PC-3 (cell line): ENCODE data around the gene KRT17. TPM values are rescaled to one million over a fixed set of nuclear protein-coding genes. Genes with fewer than 3 reads are reported as not detected.

ENCODE experiments used
- ATAC-seq: fragments of 200-7000 bp; cut with Tn5 transposase; 2 replicates; pipeline ENCODE4 v1.9.1; 2020; ENCODE audit warnings: mild to moderate bottlenecking, moderate library complexity
- BruUV-seq: library from RNA; stranded (reverse); fragments of 400-500 nt; replicated peaks from 2 replicates; lab custom pipeline; 2021; lab: Mats Ljungman, UMichigan
- CTCF ChIA-PET: fragments of 300-600 bp; sonication (Branson Sonifier 250); formaldehyde crosslinking; loops from one replicate; lab custom pipeline; 2022; ENCODE audit warnings: antibody characterized with exemption; lab: Charles Lee
- POLR2A ChIA-PET: fragments of 300-600 bp; sonication (Branson Sonifier 250); formaldehyde crosslinking; loops from one replicate; lab custom pipeline; 2022; ENCODE audit warnings: antibody characterized with exemption; ENCODE audit not compliant: unreplicated experiment; lab: Charles Lee
- DNase-seq: peaks from one replicate; pipeline ENCODE4 v3.0.0-alpha.2; 2015
- H2AFZ ChIP-seq: fragments of 300-600 bp; sonication (generic); 2 replicates; pipeline ENCODE4 v1.6.0; 2016; ENCODE audit warnings: antibody characterized with exemption, low read length
- H3F3A ChIP-seq: fragments of 300-600 bp; sonication (generic); one replicate; pipeline ENCODE4 v1.6.0; 2017; ENCODE audit warnings: antibody characterized with exemption, low read length, control low read depth, mild to moderate bottlenecking; ENCODE audit not compliant: unreplicated experiment
- H3K27ac ChIP-seq: fragments of 300-600 bp; sonication (generic); 2 replicates; pipeline ENCODE4 v1.5.1; 2016; ENCODE audit warnings: mild to moderate bottlenecking, low read length
- H3K27me3 ChIP-seq: fragments of 300-600 bp; sonication (generic); 2 replicates; pipeline ENCODE4 v1.6.1; 2016; ENCODE audit warnings: low read length, mixed read lengths
- H3K36me3 ChIP-seq: fragments of 300-600 bp; sonication (generic); 2 replicates; pipeline ENCODE4 v1.6.1; 2016; ENCODE audit warnings: low read depth, mixed run types, low read length, mixed read lengths
- H3K4me1 ChIP-seq: fragments of 300-600 bp; sonication (generic); 2 replicates; pipeline ENCODE4 v1.5.1; 2016; ENCODE audit warnings: low read length; ENCODE audit not compliant: insufficient read depth
- H3K4me2 ChIP-seq: fragments of 300-600 bp; sonication (generic); 2 replicates; pipeline ENCODE4 v1.6.0; 2016; ENCODE audit warnings: low read length
- H3K4me3 ChIP-seq: fragments of 300-600 bp; sonication (generic); 2 replicates; pipeline ENCODE4 v1.5.1; 2016; ENCODE audit warnings: mild to moderate bottlenecking, low read length, mixed read lengths
- H3K79me2 ChIP-seq: fragments of 300-600 bp; sonication (generic); 2 replicates; pipeline ENCODE4 v1.6.1; 2017; ENCODE audit warnings: low read length, mixed read lengths
- H3K9ac ChIP-seq: fragments of 300-600 bp; sonication (generic); 2 replicates; pipeline ENCODE4 v1.6.0; 2016; ENCODE audit warnings: mild to moderate bottlenecking, low read length
- H3K9me2 ChIP-seq: fragments of 300-600 bp; sonication (generic); replicated peaks from 2 replicates; pipeline ENCODE4 v1.6.1; 2016; ENCODE audit warnings: mixed run types, low read length, mixed read lengths
- H3K9me3 ChIP-seq: fragments of 300-600 bp; sonication (generic); 2 replicates; pipeline ENCODE4 v1.6.1; 2016; ENCODE audit warnings: low read length, mixed read lengths
- H4K20me1 ChIP-seq: fragments of 300-600 bp; sonication (generic); 2 replicates; pipeline ENCODE4 v1.6.1; 2016; ENCODE audit warnings: low read length, mixed read lengths
- EZH2 ChIP-seq: fragments of 300-600 bp; sonication (generic); IDR thresholded peaks from one replicate; pipeline ENCODE4 v1.6.1; 2017; ENCODE audit warnings: antibody characterized with exemption, mild to moderate bottlenecking, low read length; ENCODE audit not compliant: unreplicated experiment
- EZH2phosphoT487 ChIP-seq: fragments of 300-600 bp; sonication (generic); IDR thresholded peaks from 2 replicates; pipeline ENCODE4 v1.6.1; 2018; ENCODE audit warnings: mild to moderate bottlenecking, antibody characterized with exemption, low read length, borderline replicate concordance
- intact Hi-C: fragments of 100-400 bp; cut with micrococcal nuclease; formaldehyde crosslinking; loops from 2 replicates; pipeline ENCODE4 v1.9.0; 2023
- total RNA-seq: library from RNA; depleted of rRNA; stranded (reverse); fragments of >200 nt; gene quantifications from 2 replicates; pipeline ENCODE4 v1.2.3, GENCODE V29; 2014
- TF ChIP-seq, protein P1 (sequence below): fragments of 300-600 bp; sonication (generic); conservative IDR thresholded peaks from 2 replicates; pipeline ENCODE4 v1.5.1; 2017; ENCODE audit warnings: antibody characterized with exemption, low read depth, mild to moderate bottlenecking, low read length

KRT17 gene
- total RNA-seq, 1 experiment from 2014 or later: 92.1 TPM

DNA sequence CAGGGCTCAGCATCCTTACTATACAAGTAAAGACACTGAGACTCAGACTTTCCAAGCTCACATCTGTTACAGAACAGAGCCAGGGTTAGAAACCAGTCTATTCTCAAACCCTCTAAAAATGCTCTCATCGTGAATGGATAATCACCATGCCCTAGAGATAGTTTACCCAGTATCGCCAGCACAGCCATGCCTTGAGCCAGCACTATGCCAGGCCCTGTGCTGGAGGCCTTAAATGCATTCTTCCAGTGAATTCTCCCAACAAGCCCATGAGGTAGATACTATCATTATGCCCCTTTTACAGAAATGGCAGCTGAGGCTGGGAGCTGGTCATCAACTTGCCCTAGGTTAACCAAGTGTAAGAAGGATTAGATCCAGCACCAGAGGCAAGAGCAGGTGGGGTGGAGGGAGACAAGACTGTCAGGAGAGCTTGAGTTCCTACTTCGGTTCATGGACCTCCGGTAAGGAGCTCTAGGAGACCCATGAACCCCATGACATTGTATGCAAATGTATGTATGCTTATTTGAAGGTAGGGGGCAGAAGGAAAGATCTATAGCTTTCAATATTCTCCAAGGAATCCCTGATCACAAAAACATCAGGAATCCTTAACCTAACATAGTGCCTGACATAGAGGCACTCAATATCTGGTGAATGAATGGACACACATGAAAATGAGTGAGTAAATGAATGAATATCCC, 42.9 kb downstream of the KRT17 start:
- H3K9me2 ChIP-seq: no peaks in the 10 kb centered on the region
- CTCF ChIA-PET: interaction anchor here (0.6 to 1.0 kb wide), 3 partner anchors 67 to 202 kb away, joined by 3 to 4 read pairs (median 4); no protein-coding TSS in a partner anchor
- ATAC-seq (no peak), DNase-seq (no peak)
- peak overlapping the region; percentile 3; the same call in 1 of the 2 replicates for H3K27ac ChIP-seq
- no peak overlapping the region for H3K4me2 ChIP-seq
- H3K36me3 ChIP-seq: no peaks in the 10 kb centered on the region
- no peaks in the 10 kb centered on the region for H3K79me2 ChIP-seq
- POLR2A ChIA-PET: no interaction called here
- H3F3A ChIP-seq: no peaks in the 10 kb centered on the region
- TF ChIP-seq EZH2 (no peak), EZH2phosphoT487 (no peak)
- TF ChIP-seq, protein P1, sequence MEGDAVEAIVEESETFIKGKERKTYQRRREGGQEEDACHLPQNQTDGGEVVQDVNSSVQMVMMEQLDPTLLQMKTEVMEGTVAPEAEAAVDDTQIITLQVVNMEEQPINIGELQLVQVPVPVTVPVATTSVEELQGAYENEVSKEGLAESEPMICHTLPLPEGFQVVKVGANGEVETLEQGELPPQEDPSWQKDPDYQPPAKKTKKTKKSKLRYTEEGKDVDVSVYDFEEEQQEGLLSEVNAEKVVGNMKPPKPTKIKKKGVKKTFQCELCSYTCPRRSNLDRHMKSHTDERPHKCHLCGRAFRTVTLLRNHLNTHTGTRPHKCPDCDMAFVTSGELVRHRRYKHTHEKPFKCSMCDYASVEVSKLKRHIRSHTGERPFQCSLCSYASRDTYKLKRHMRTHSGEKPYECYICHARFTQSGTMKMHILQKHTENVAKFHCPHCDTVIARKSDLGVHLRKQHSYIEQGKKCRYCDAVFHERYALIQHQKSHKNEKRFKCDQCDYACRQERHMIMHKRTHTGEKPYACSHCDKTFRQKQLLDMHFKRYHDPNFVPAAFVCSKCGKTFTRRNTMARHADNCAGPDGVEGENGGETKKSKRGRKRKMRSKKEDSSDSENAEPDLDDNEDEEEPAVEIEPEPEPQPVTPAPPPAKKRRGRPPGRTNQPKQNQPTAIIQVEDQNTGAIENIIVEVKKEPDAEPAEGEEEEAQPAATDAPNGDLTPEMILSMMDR: no peak
- peaks cover 25% of the 10 kb centered on the region for H3K4me1 ChIP-seq
- H2AFZ ChIP-seq: no peak overlapping the region
- H4K20me1 ChIP-seq: no peaks in the 10 kb centered on the region
- H3K27me3 ChIP-seq: no peaks in the 10 kb centered on the region
- intact Hi-C loops: no loop called here
- no peaks in the 10 kb centered on the region for H3K9me3 ChIP-seq
- BruUV-seq: no TSS peak
- no peak overlapping the region for H3K4me3 ChIP-seq
- H3K9ac ChIP-seq: no peak overlapping the region

DNA sequence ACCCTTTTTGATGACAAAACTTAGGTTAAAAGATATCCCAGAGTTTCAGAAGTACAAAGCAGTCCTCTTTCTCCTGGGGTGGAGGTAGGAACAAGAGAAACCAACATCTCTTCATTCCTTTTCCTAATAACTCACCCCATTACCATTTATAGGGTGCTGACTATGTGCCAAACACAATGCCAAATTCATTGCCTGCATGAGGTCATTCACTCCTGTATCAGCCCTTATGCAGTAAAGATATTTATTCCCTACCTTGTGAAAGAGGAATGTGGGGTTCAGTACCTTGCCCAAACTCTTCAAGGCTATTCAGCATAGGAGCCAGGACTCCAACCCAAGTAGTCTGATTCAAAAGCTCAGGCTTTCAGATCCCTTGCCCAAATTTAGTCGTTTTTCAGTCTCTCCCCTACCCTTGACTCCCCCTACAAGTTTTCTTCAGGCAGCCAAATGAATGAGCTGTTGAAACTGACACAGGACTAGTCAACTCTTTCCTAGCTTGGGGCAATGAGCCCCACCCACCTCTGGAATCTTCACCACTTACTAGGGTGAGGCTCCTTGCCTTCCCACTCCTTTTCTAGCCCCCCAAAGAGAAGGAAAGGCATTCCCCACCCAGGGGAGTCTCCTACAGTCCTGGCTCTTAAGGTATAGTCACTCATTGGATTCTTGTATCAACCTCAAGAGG, 43.5 kb downstream of the KRT17 start:
- Histone ChIP-seq H3K27ac (peak overlapping the region; percentile 6; the same call in 1 of the 2 replicates), H3F3A (no peaks in the 10 kb centered on the region), H2AFZ (no peak overlapping the region), H4K20me1 (no peaks in the 10 kb centered on the region), H3K36me3 (no peaks in the 10 kb centered on the region), H3K4me3 (no peak overlapping the region), H3K79me2 (no peaks in the 10 kb centered on the region), H3K9me3 (no peaks in the 10 kb centered on the region), H3K4me2 (no peak overlapping the region), H3K4me1 (peaks cover 29% of the 10 kb centered on the region), H3K27me3 (no peaks in the 10 kb centered on the region), H3K9me2 (no peaks in the 10 kb centered on the region), H3K9ac (no peak overlapping the region)
- ChIA-PET POLR2A (no interaction called here), CTCF (interaction anchor here (0.6 to 1.0 kb wide), 3 partner anchors 68 to 201 kb away, joined by 3 to 4 read pairs (median 4); no protein-coding TSS in a partner anchor)
- intact Hi-C loops: no loop called here
- DNase-seq (peak; percentile 52), ATAC-seq (no peak)
- BruUV-seq: no TSS peak
- TF ChIP-seq EZH2 (no peak), EZH2phosphoT487 (no peak)
- TF ChIP-seq, protein P1: no peak
